Colonic mucosa (tissue), 4 donors: ENCODE data around the gene CD79A. TPM values are rescaled to one million over a fixed set of nuclear protein-coding genes. Genes with fewer than 3 reads are reported as not detected.
A peak's percentile ranks its signal among the peaks of the same experiment; 100 is the strongest.

ENCODE experiments used
- DNase-seq: peaks from one replicate; pipeline ENCODE4 v3.0.0-alpha.2; 2020
- H3K27ac ChIP-seq: fragments of 200-600 bp; one replicate; pipeline ENCODE4 v1.8.0; 2021
- H3K27me3 ChIP-seq: fragments of 200-600 bp; one replicate; pipeline ENCODE4 v1.8.0; 2021
- H3K36me3 ChIP-seq: fragments of 200-600 bp; one replicate; pipeline ENCODE4 v1.8.0; 2021
- H3K4me1 ChIP-seq: fragments of 200-600 bp; one replicate; pipeline ENCODE4 v1.8.0; 2021; ENCODE audit warnings: mild to moderate bottlenecking
- H3K4me3 ChIP-seq: fragments of 200-600 bp; one replicate; pipeline ENCODE4 v1.8.0; 2021
- H3K9ac ChIP-seq, 2 donors: one replicate each; pipeline ENCODE4 v1.7.0; 2013; ENCODE audit warnings: control low read depth in 2 of 2, low read depth in 2 of 2, low read length in 2 of 2
- H3K9me3 ChIP-seq: fragments of 200-600 bp; one replicate; pipeline ENCODE4 v1.8.0; 2021
- CTCF ChIP-seq: fragments of 200-600 bp; IDR thresholded peaks from one replicate; pipeline ENCODE4 v1.8.0; 2022; ENCODE audit warnings: antibody characterized with exemption, mild to moderate bottlenecking
- intact Hi-C: fragments of 100-400 bp; cut with DNase I; formaldehyde crosslinking; loops from one replicate; pipeline ENCODE4 v1.14.1; 2022
- total RNA-seq, 2 donors: library from RNA; stranded (reverse); fragmentation: NEBNext Ultra II Directional in 1 of 2; extraction: Animal tissue kit (Norgen Biotek cat#: 25700) in 1 of 2; gene quantifications; one replicate each; pipeline ENCODE4 v1.2.1, GENCODE V29; 2021
- donor health status: healthy.
- donor health status: DM: no; HTN: no; CAD: no.
- donor health status: DM: no; HTN: no; CAD: no.

Gene CD79A
- total RNA-seq, 2 donors from 2014 or later = 3.5 to 3.8 TPM

GRCh38 chr19:41926028-41926762, 49.1 kb downstream of the CD79A start:
- H3K9me3 ChIP-seq = no peaks in the 10 kb centered on the region
- TF ChIP-seq CTCF = no peak
- H3K27me3 ChIP-seq = peaks cover 27% of the 10 kb centered on the region
- H3K9ac ChIP-seq = no peak overlapping the region
- no peaks in the 10 kb centered on the region for H3K36me3 ChIP-seq
- intact Hi-C loops = no loop called here
- DNase-seq = no peak
- no peak overlapping the region for H3K4me3 ChIP-seq
- H3K4me1 ChIP-seq = peaks cover 5% of the 10 kb centered on the region
- H3K27ac ChIP-seq = no peak overlapping the region

- Histone ChIP-seq H3K36me3 (no peaks in the 10 kb centered on the region), H3K27ac (no peak overlapping the region), H3K4me1 (peaks cover 5% of the 10 kb centered on the region), H3K27me3 (peaks cover 27% of the 10 kb centered on the region), H3K4me3 (no peak overlapping the region), H3K9me3 (no peaks in the 10 kb centered on the region), H3K9ac (no peak overlapping the region)
- no peak for TF ChIP-seq CTCF
- no peak for DNase-seq
- intact Hi-C loops = no loop called here
These were observed 49.9 kb downstream of the CD79A start for GRCh38 chr19:41926763-41927496.

- intact Hi-C loops = no loop called here
- Histone ChIP-seq H3K4me1 (peaks cover 5% of the 10 kb centered on the region), H3K4me3 (peak overlapping the region; percentile 42), H3K27ac (no peak overlapping the region), H3K27me3 (peaks cover 21% of the 10 kb centered on the region), H3K9ac (peak overlapping the region in 1 of 2 donors; percentile 34), H3K9me3 (no peaks in the 10 kb centered on the region), H3K36me3 (no peaks in the 10 kb centered on the region)
- DNase-seq = no peak
- no peak for TF ChIP-seq CTCF
These were observed 50.6 kb downstream of the CD79A start for GRCh38 chr19:41927497-41928192.

DNA sequence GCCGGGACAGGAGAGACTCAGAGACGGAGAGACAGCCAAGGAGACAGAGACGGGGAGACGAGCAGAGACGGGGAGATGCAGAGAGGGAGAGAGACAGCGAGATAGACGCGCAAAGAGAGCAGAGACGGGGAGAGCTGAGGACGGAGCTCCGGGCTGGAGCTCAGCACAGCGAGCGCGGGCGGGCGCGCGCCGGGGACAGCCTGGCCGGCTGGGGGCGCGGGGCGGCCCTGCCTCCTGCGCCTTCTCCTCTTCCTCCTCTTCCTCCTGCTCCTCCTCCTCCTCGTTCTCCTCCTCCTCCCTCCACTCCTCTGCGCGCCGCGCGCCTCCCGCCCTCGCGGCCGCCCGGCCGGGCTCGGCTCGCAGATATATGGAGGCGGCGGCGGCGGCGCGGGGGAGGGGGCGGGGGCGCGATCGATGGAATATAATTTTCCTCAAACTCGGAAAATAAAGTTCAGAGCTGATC, 51.2 kb downstream of the CD79A start, which contains the start of gene ERFL:
TSS of gene ERFL (minus strand) at position 229 of the 463 bp plus-strand sequence. CDS start 15,530 bp downstream, outside the sequence.
- H3K36me3 ChIP-seq = no peaks in the 10 kb centered on the region
- TF ChIP-seq CTCF = no peak
- DNase-seq = peak; percentile 50
- H3K4me1 ChIP-seq = peaks cover 5% of the 10 kb centered on the region
- intact Hi-C loops = no loop called here
- peak within 1 kb of the TSS; percentile 61 to 63 for H3K9ac ChIP-seq
- peaks cover 18% of the 10 kb centered on the region for H3K27me3 ChIP-seq
- H3K4me3 ChIP-seq = peak within 1 kb of the TSS; percentile 42
- no peaks in the 10 kb centered on the region for H3K9me3 ChIP-seq
- H3K27ac ChIP-seq = no peak within 1 kb of the TSS

- H3K4me1 ChIP-seq = peaks cover 5% of the 10 kb centered on the region
- intact Hi-C loops = no loop called here
- H3K27me3 ChIP-seq = peaks cover 18% of the 10 kb centered on the region
- H3K9ac ChIP-seq = peak overlapping the region; percentile 44 to 63
- TF ChIP-seq CTCF = no peak
- DNase-seq = peak; percentile 47
- H3K27ac ChIP-seq = no peak overlapping the region
- H3K4me3 ChIP-seq = peak overlapping the region; percentile 42
- no peaks in the 10 kb centered on the region for H3K36me3 ChIP-seq
- H3K9me3 ChIP-seq = no peaks in the 10 kb centered on the region
These were observed 51.9 kb downstream of the CD79A start for GRCh38 chr19:41928754-41929535.
